Fibroblast of lung (primary cell): ENCODE measurements around the gene TAF8. TPM values are rescaled to one million over a fixed set of nuclear protein-coding genes. Genes with fewer than 3 reads are reported as not detected.

Source experiments
- DNase-seq, 2 donors: peaks; one replicate each; pipeline versions ENCODE4 v3.0.0 to v3.0.0-alpha.2; 2010; ENCODE audit warnings: low read depth in 2 of 2
- H2AFZ ChIP-seq: 2 replicates; pipeline ENCODE4 v1.5.1; 2012; ENCODE audit warnings: low read length, control low read depth, inconsistent platforms
- H3K27ac ChIP-seq: 2 replicates; pipeline ENCODE4 v1.5.1; 2011; ENCODE audit warnings: low read length, control low read depth; ENCODE audit not compliant: insufficient read depth
- H3K27me3 ChIP-seq: 2 replicates; pipeline ENCODE4 v1.5.1; 2011; ENCODE audit warnings: mild to moderate bottlenecking, low read length; ENCODE audit not compliant: control insufficient read depth, insufficient read depth
- H3K36me3 ChIP-seq: 2 replicates; pipeline ENCODE4 v1.5.1; 2011; ENCODE audit warnings: low read length; ENCODE audit not compliant: control insufficient read depth, insufficient read depth
- H3K4me1 ChIP-seq: 2 replicates; pipeline ENCODE4 v1.5.1; 2011; ENCODE audit warnings: low read length; ENCODE audit not compliant: control insufficient read depth, insufficient read depth; ENCODE audit errors: extremely low read depth
- H3K4me2 ChIP-seq: 2 replicates; pipeline ENCODE4 v1.5.1; 2011; ENCODE audit warnings: low read length, control low read depth; ENCODE audit not compliant: insufficient read depth; ENCODE audit errors: extremely low read depth
- H3K4me3 ChIP-seq, 4 experiments: fragments of 200-600 bp in 1 of 4; sonication (generic) in 1 of 4; replicated peaks in 1 of 4; 2 replicates each; pipeline ENCODE4 v1.5.1; 2011 to 2016; ENCODE audit warnings: low read length in 4 of 4, low read depth in 3 of 4, mild to moderate bottlenecking in 3 of 4, control low read depth in 2 of 4, inconsistent platforms in 1 of 4, mixed read lengths in 1 of 4; ENCODE audit not compliant: insufficient read depth in 1 of 4; ENCODE audit errors: control extremely low read depth in 1 of 4
- H3K79me2 ChIP-seq: 2 replicates; pipeline ENCODE4 v1.5.1; 2012; ENCODE audit warnings: mild to moderate bottlenecking, low read length, inconsistent platforms; ENCODE audit not compliant: control insufficient read depth, insufficient read depth
- H3K9ac ChIP-seq: 2 replicates; pipeline ENCODE4 v1.5.1; 2011; ENCODE audit warnings: mild to moderate bottlenecking, low read length, control low read depth; ENCODE audit not compliant: insufficient read depth
- H3K9me3 ChIP-seq: 2 replicates; pipeline ENCODE4 v1.5.1; 2012; ENCODE audit warnings: low read depth, low read length; ENCODE audit not compliant: control insufficient read depth, insufficient read depth
- H4K20me1 ChIP-seq: 2 replicates; pipeline ENCODE4 v1.5.1; 2011; ENCODE audit warnings: low read length; ENCODE audit not compliant: control insufficient read depth, insufficient read depth; ENCODE audit errors: extremely low read depth
- EZH2 ChIP-seq: IDR thresholded peaks from 2 replicates; pipeline ENCODE4 v1.5.1; 2012; ENCODE audit warnings: low read length, control low read depth, mild to moderate bottlenecking; ENCODE audit errors: missing control alignments
- polyA plus RNA-seq, 2 donors: library from polyadenylated mRNA; depleted of rRNA in 1 of 2; stranded (reverse) in 1 of 2; unstranded in 1 of 2; fragments of >200 nt; gene quantifications; 2 replicates each; pipeline ENCODE4 v1.2.1, GENCODE V29; 2011 to 2012; ENCODE audit warnings: missing spikeins in 1 of 2
- total RNA-seq: library from RNA; depleted of rRNA; stranded (reverse); fragments of >200 nt; gene quantifications from 2 replicates; pipeline ENCODE4 v1.2.1, GENCODE V29; 2014
- TF ChIP-seq, protein P1 (sequence below), 2 donors: IDR thresholded peaks in 1 of 2; conservative IDR thresholded peaks in 1 of 2; 1 replicate in 1 of 2; 2 replicates in 1 of 2; pipeline ENCODE4 v1.5.1; 2011 to 2012; ENCODE audit warnings: low read length in 2 of 2, control low read depth in 1 of 2, inconsistent platforms in 1 of 2, low read depth in 1 of 2, mild to moderate bottlenecking in 1 of 2

Gene TAF8
- total and polyA plus RNA-seq, 2 donors (not counting 1 experiment from before 2014, with no cell fraction given) = 13.9 to 14.0 TPM

DNA sequence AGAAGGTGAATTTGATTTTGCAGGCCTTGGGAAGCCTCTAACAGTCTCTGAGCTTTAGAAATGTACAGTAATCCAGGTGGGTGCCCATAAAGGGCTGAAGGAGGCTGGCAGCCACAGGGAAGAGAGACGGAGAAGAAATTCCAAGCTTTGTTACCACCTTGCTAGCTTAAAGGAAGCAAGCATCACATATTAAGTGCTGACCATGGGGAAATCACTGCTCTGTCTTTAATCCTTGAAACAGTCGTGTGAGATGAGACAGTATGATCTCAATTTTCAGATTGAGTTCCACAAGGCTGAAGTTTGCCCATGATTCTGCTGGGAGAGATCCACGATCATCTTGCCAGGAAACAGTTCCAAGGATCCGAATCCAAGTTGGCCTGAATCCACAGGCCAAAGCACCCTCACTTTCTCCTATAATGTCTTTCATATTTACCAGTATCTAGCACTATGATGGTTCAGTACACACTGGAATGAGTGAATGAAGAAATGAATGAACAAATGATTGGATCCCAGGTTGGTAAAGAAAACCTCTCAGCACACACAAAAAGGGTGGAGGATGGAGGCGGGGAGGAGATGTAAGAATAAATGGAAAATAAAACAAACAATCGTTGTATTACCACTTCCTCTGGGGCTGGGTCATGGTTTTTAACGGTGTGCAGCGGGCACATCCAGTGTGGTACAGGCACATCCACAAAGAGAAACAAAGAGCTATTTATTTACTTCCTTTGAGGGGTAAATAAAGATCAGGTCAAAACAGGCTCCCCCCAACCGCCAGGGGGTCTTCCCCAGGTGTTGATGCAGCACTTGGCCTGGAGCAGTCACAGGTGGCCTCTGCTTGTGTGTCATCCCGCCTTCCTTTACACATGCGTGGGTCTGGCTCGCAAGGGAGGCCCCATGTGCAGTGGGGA, 28.2 kb upstream of the TAF8 start:
- Histone ChIP-seq H3K4me1 (peaks cover under 1% of the 10 kb centered on the region), H4K20me1 (no peaks in the 10 kb centered on the region), H3K4me2 (no peak overlapping the region), H3K79me2 (no peaks in the 10 kb centered on the region), H3K4me3 (no peak overlapping the region), H3K36me3 (no peaks in the 10 kb centered on the region), H3K27me3 (no peaks in the 10 kb centered on the region), H3K9ac (no peak overlapping the region), H3K9me3 (no peaks in the 10 kb centered on the region), H3K27ac (no peak overlapping the region), H2AFZ (no peak overlapping the region)
- TF ChIP-seq, protein P1, sequence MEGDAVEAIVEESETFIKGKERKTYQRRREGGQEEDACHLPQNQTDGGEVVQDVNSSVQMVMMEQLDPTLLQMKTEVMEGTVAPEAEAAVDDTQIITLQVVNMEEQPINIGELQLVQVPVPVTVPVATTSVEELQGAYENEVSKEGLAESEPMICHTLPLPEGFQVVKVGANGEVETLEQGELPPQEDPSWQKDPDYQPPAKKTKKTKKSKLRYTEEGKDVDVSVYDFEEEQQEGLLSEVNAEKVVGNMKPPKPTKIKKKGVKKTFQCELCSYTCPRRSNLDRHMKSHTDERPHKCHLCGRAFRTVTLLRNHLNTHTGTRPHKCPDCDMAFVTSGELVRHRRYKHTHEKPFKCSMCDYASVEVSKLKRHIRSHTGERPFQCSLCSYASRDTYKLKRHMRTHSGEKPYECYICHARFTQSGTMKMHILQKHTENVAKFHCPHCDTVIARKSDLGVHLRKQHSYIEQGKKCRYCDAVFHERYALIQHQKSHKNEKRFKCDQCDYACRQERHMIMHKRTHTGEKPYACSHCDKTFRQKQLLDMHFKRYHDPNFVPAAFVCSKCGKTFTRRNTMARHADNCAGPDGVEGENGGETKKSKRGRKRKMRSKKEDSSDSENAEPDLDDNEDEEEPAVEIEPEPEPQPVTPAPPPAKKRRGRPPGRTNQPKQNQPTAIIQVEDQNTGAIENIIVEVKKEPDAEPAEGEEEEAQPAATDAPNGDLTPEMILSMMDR (conservative IDR thresholded peaks at IDR 0.05 in 1 of 2, IDR thresholded peaks at IDR 0.05 in 1 of 2; ENCODE audit: low read depth in 1 of 2, low read length in 2 of 2) = no peak
- TF ChIP-seq EZH2 = no peak
- DNase-seq = peak in 1 of 2 donors; percentile 45

DNA sequence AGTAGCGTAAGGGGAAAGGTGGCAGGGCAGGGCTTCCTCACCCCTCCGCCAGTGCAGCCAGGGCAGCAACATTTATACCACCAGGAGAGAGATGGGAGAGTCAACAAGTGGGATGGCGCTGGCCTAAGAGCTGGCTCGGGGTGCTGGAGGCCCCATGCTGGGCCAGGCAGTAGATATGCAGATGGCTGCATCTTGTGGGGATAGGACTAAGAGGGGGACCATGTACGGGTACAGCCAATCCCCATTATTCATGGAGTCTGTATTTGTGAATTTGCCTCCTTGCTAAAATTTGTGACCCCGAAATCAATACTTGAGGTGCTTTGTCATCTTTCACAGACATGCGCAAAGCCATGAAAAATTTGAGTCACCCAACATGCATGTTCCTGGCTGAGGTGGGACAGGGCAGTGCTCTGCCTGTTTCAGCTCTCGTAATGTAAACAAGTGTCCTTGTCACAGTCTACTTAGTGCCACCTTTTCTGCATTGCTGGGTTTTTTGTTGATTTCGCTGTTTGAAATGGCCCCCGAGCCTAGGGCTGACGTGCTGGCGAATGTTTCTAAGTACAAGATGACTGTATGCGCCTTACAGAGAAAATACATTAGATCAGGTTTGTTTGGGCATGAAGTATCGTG, 27.5 kb upstream of the TAF8 start:
- no peak for DNase-seq
- H3K4me1 ChIP-seq = no peaks in the 10 kb centered on the region

More for the DNA sequence above, 27.5 kb upstream of the TAF8 start:
- Histone ChIP-seq H3K4me3 (no peak overlapping the region), H3K4me2 (no peak overlapping the region), H2AFZ (no peak overlapping the region), H3K9me3 (no peaks in the 10 kb centered on the region), H3K27me3 (no peaks in the 10 kb centered on the region), H3K27ac (no peak overlapping the region), H3K36me3 (no peaks in the 10 kb centered on the region), H3K9ac (no peak overlapping the region), H4K20me1 (no peaks in the 10 kb centered on the region), H3K79me2 (no peaks in the 10 kb centered on the region)
- TF ChIP-seq, protein P1 (conservative IDR thresholded peaks at IDR 0.05 in 1 of 2, IDR thresholded peaks at IDR 0.05 in 1 of 2; ENCODE audit: low read depth in 1 of 2, low read length in 2 of 2) = no peak
- TF ChIP-seq EZH2 = no peak
